Ovary (tissue), 3 donors: ENCODE measurements around the gene TSLP.

Source experiments
- CTCF ChIP-seq, 3 donors: fragments of 450-650 bp in 2 of 3; fragments of 200-600 bp in 1 of 3; IDR thresholded peaks; one replicate each; pipeline versions ENCODE4 v1.5.1 to v1.8.0; 2016 to 2022; ENCODE audit warnings: antibody characterized with exemption in 3 of 3, mild to moderate bottlenecking in 1 of 3
- POLR2A ChIP-seq: fragments of 450-650 bp; IDR thresholded peaks from one replicate; pipeline ENCODE4 v1.6.1; 2017; ENCODE audit warnings: antibody characterized with exemption, mild to moderate bottlenecking, moderate library complexity
- donor health status: DM: no; HTN: no; CAD: no.

DNA sequence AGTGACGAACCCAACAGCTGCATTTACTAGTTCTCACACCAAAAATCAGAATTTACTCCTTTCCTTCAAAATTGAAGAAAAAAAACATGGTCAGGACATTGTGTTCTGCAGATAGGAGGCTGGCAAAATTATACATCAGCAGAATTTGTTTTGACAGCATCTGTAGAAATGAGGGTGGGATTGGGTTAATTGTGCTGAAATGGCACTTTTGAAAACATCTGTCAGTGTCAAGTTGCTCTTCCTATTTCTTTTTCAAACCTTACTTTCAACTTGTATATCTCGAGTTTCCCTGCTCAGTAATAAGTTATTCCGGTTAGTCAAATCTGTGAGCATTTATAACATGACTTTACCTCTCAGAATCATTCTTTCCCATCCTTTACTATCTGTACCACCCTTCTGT is 40.4 kb downstream of the TSLP start:
- no peak for TF ChIP-seq POLR2A
- no peak for TF ChIP-seq CTCF (IDR thresholded peaks at IDR 0.05)
